Effector memory CD4-positive, alpha-beta T cell (primary cell): Measurements from ENCODE around the gene XPR1.

ENCODE experiments used
- DNase-seq, 3 donors: peaks; one replicate each; pipeline ENCODE4 v3.0.0-alpha.2; 2020
- H3K27ac ChIP-seq: 2 replicates; pipeline ENCODE4 v1.7.0; 2013; ENCODE audit warnings: mild to moderate bottlenecking, low read length, moderate library complexity; ENCODE audit not compliant: insufficient read depth, poor library complexity, severe bottlenecking
- H3K27me3 ChIP-seq: replicated peaks from 2 replicates; pipeline ENCODE4 v1.7.0; 2013; ENCODE audit warnings: mild to moderate bottlenecking, low read length; ENCODE audit not compliant: insufficient read depth, control insufficient read depth, poor library complexity, severe bottlenecking
- H3K36me3 ChIP-seq: 2 replicates; pipeline ENCODE4 v1.7.0; 2013; ENCODE audit warnings: mild to moderate bottlenecking, low read length, moderate library complexity; ENCODE audit not compliant: control insufficient read depth, insufficient read depth
- H3K4me1 ChIP-seq: 2 replicates; pipeline ENCODE4 v1.7.0; 2013; ENCODE audit warnings: low read length, mild to moderate bottlenecking; ENCODE audit not compliant: control insufficient read depth, insufficient read depth, poor library complexity, severe bottlenecking
- H3K4me3 ChIP-seq: 2 replicates; pipeline ENCODE4 v1.7.0; 2013; ENCODE audit warnings: low read length, low read depth, mild to moderate bottlenecking; ENCODE audit not compliant: insufficient read depth, poor library complexity, severe bottlenecking
- H3K9me3 ChIP-seq: 2 replicates; pipeline ENCODE4 v1.7.0; 2013; ENCODE audit warnings: mild to moderate bottlenecking, low read length, moderate library complexity; ENCODE audit not compliant: control insufficient read depth

XPR1 gene

DNA sequence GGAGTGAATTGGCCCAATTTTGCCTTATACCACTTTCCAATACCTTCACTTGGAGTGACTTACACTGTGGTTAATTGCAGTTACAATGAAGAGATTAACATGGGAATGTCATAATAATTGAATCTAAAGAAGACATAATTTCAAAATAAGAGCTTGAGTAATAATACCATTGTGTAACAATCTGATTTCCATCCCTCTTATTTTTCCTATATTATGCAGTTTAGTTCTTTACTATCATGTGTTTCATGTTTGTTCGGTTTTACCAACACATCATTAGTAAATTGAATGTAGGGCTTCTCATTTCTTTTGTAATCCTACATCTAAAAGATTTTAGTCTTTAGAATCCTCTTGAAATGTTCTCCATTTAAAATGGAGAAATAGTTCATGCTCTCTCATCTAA is 19.2 kb upstream of the XPR1 start:
- H3K4me3 ChIP-seq = no peak overlapping the region
- no peaks in the 10 kb centered on the region for H3K27me3 ChIP-seq
- H3K4me1 ChIP-seq = no peaks in the 10 kb centered on the region
- H3K36me3 ChIP-seq = no peaks in the 10 kb centered on the region
- H3K9me3 ChIP-seq = no peaks in the 10 kb centered on the region
- DNase-seq = no peak
- no peak overlapping the region for H3K27ac ChIP-seq

DNA sequence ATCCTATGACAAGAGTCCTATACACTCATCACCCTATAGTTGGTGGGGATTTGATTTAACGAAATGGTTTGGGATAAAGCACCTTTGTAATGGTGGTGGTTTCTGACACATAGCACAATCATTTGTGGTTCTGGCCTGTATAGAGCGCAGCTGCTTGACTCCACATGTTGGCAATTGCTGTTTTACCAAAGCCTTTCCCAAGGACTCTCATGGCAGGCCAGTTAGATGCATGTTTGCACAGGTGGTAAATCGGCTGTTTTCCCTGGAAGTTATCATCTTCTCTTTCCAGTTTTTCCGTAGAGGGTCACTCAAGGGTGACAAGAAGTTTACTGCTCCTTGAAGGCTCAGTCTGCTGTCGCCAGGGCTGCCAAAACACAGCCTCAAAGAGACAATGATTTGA is 17.1 kb upstream of the XPR1 start:
- no peak overlapping the region for H3K27ac ChIP-seq
- H3K9me3 ChIP-seq = no peaks in the 10 kb centered on the region
- no peaks in the 10 kb centered on the region for H3K4me1 ChIP-seq
- H3K36me3 ChIP-seq = no peaks in the 10 kb centered on the region
- H3K27me3 ChIP-seq = no peaks in the 10 kb centered on the region
- H3K4me3 ChIP-seq = no peak overlapping the region
- DNase-seq = no peak

DNA sequence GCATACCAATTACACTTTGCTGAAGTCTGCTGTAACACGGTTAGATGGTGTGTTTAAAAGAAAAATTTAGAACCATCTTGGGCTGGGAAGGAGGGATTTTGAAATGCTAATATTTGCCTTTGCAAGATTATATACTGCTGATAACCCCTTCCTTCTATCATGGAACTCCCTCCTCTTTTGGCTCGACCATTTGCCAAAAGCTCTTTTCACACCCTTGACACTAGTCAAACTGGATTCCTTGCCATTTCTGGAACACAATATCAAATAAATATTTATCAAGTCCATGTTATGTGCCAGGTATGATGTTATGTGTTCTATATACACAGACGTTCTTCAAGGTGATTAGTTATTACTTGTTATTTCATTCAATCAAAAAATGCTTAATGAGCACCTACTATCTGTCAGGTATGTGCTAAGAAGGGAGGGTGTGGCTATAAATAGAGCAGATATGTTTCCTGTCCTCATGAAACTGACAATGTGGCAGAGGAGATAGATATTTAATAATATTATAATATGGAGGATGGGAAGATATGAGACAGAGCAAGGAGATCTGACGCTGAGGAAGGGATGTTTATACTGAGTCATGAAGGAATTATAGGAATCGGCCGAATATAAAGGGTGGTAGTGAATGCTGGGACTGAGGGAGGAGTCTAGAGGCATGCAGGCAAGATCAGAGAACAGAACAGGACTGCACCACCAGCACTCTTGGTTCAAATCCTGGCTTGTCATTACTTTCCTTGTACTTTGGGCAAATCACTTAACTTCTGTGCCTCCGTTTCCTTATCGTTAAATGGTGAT is 16.1 kb upstream of the XPR1 start:
- Histone ChIP-seq H3K27me3 (no peaks in the 10 kb centered on the region), H3K36me3 (no peaks in the 10 kb centered on the region), H3K9me3 (no peaks in the 10 kb centered on the region), H3K27ac (no peak overlapping the region), H3K4me3 (no peak overlapping the region), H3K4me1 (no peaks in the 10 kb centered on the region)
- no peak for DNase-seq

DNA sequence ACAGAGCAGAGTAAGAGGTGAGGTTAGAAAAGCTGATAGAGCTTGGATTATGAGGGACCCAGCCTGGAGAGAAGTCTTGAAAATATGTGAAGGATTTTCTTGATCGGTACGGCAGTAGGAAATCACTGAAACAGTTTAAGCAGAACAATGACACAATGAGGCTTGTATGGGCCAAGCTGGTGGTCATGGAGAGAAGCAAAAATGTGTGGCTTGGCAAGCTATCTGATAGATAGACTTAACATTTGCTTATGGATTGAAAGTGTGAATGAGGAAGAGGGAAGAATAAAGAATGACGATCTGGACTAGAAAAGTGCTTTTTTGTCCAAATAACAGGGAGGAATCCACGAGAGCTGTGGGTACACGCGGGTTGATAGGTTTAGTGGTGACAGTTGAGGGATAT is 15.4 kb upstream of the XPR1 start:
- Histone ChIP-seq H3K9me3 (no peaks in the 10 kb centered on the region), H3K36me3 (no peaks in the 10 kb centered on the region), H3K4me1 (no peaks in the 10 kb centered on the region), H3K27me3 (no peaks in the 10 kb centered on the region), H3K4me3 (no peak overlapping the region), H3K27ac (no peak overlapping the region)
- no peak for DNase-seq

DNA sequence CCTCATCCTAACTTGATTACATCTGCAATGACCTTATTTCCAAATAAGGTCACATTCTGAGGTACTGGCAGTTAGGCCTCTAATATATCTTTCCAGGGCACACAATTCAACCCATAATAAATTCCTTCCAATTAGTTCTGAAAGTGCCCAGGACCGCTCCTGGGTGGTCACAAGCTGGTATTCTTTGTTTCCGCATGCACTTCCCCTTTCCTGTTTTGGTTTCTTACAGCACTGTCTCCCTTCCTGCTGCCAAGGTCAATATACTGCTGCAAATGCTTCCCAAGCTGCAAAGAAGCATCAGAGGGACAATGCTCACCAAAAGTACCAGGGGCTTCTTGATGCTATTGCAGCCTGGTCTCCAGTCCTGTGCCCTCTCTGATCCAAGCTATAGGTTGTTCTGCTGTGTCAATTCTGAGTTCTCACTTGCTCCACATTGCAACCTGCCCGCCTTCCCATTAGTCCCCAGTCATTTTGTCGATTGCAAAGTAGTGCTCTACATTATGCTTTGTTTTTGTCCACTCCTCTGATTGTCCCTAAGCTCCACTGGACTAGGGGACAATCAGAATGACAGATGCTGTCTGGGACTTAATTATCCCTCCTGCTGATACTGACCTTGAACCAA is 13.9 kb upstream of the XPR1 start:
- DNase-seq = no peak

DNA sequence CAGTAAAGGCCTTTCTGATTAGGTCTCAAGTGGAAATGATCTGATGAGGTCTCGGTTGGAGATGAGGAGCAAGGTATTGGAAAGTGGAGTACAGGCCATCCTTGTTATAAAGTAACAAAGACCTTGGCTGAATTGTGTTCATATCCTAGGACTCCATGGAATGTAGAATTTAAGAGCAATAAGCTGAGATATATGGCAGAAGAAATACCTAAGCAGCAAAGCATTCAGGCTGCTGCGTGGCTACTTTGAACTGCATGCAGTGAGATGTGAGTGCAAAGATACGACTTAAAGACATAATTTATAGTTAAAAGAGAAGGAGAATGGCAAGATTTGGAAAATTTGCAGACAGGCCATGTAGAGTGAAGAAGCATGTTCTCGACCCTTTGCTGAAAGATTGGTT is 11.2 kb upstream of the XPR1 start:
- Histone ChIP-seq H3K4me3 (no peak overlapping the region), H3K9me3 (no peaks in the 10 kb centered on the region), H3K27me3 (no peaks in the 10 kb centered on the region), H3K36me3 (no peaks in the 10 kb centered on the region), H3K27ac (no peak overlapping the region), H3K4me1 (no peaks in the 10 kb centered on the region)
- no peak for DNase-seq

More for the DNA sequence above, 13.9 kb upstream of the XPR1 start:
- no peak overlapping the region for H3K4me3 ChIP-seq
- no peaks in the 10 kb centered on the region for H3K9me3 ChIP-seq
- H3K27ac ChIP-seq = no peak overlapping the region
- no peaks in the 10 kb centered on the region for H3K36me3 ChIP-seq
- H3K4me1 ChIP-seq = no peaks in the 10 kb centered on the region
- no peaks in the 10 kb centered on the region for H3K27me3 ChIP-seq

DNA sequence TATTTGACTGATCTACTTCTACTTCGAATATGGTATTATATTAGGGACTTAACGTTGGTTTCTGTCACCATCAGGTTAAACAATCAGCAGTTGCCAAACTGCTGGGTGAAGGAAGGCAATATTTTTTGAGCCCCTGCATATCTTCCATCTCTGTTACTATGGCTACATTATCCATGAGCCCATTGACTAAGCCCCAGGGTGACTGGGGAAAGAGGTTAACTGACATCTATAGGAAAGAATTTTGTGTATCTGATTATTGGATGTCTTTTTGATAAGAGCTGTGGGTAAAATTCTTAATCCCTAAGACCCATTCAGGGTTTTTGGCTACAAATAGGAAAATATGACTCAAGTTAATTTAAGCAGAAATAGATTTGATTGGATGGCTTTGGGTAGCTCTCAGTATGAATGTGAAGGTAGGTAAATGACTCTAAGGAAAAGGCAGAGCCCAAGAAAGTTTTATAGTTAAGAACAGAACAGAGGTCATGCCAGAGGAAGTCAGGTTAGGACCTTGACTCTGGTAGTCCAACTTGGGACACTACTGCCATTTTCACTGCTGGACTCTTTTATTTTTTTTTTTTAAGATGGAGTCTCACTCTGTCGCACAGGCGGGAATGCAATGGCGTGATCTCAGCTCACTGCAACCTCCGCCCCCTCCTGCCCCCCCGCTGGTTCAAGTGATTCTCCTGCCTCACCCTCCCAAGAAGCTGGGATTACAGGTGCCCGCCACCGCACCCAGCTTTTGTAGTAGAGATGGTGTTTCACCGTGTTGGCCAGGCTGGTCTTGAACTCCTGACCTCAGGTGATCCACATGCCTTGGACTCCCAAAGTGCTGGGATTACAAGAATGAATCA is 8.9 kb upstream of the XPR1 start:
- Histone ChIP-seq H3K27me3 (no peaks in the 10 kb centered on the region), H3K27ac (no peak overlapping the region), H3K4me1 (no peaks in the 10 kb centered on the region), H3K36me3 (no peaks in the 10 kb centered on the region), H3K9me3 (no peaks in the 10 kb centered on the region), H3K4me3 (no peak overlapping the region)
- DNase-seq = no peak

DNA sequence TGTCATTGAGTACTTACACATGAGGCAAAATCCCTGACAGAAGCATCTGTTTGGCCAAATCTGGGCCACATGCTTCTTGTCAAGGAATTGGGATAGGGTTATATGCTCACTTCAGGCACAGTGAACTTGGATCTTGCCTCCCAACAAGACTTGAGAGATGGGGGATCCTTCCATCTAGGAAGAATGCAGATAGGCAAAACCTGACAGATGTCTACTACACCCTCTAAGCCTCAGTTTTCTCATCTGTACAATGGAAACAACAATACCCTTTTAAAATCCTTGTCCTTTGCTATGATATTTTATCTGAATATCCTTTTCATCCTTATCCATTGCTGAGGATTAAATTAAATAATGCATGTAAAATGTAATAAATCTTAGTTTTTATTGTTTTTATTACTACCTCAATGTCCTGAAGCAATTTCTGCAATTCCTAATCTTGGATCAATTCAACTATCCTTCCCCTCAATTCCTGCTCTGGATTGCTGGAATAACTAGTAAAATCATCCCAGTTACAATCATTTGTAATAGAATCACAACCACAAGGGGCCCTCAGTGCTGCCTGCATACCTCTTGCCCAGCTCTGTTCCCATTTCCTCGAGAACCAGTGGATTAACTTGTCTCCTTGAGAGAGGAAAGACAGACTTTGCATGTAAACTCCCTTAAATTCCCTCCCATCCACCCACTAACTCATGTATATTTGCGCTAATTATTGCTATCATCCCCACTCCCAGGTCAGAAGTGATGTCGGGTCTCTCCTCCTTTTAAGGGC is 8.1 kb upstream of the XPR1 start:
- no peaks in the 10 kb centered on the region for H3K27me3 ChIP-seq
- DNase-seq = no peak
- H3K4me1 ChIP-seq = no peaks in the 10 kb centered on the region
- H3K9me3 ChIP-seq = no peaks in the 10 kb centered on the region
- H3K4me3 ChIP-seq = no peak overlapping the region
- no peak overlapping the region for H3K27ac ChIP-seq
- H3K36me3 ChIP-seq = no peaks in the 10 kb centered on the region

DNA sequence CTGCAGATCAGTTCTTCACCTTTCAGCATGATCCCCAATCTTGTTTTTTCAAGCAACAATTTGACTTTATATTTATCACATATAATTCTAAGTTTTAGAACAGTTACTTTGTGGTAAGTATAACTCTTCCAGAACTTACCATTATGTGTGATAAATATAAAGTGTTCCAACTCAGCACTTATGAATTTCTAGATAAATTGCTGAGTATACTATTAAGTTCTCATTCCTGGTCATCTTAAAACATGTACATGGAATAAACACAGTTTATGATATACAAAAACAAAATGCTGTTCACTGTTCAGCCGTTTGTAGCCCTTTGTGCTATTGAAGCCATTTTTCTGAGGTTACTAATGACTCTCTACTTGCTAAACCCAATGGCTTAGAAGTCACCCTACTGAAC is 5.1 kb upstream of the XPR1 start:
- Histone ChIP-seq H3K27ac (no peak overlapping the region), H3K27me3 (no peaks in the 10 kb centered on the region), H3K4me3 (no peak overlapping the region), H3K4me1 (no peaks in the 10 kb centered on the region), H3K36me3 (no peaks in the 10 kb centered on the region), H3K9me3 (no peaks in the 10 kb centered on the region)
- DNase-seq = no peak
